Astrocyte (in vitro differentiated cells and primary cell): ENCODE data around the gene PFDN2. TPM values are rescaled to one million over a fixed set of nuclear protein-coding genes. Genes with fewer than 3 reads are reported as not detected.

Experiments
- DNase-seq: peaks from one replicate; pipeline ENCODE4 v3.0.0-alpha.2; 2010; ENCODE audit warnings: low read depth
- FAIRE-seq: peaks from 2 replicates; lab custom pipeline; 2011; peaks lifted over from hg19 to GRCh38; lab: Jason Lieb, UNC
- H2AFZ ChIP-seq: 2 replicates; pipeline ENCODE4 v1.6.0; 2012; ENCODE audit warnings: low read depth, low read length, inconsistent platforms
- H3K27ac ChIP-seq: 2 replicates; pipeline ENCODE4 v1.5.1; 2011; ENCODE audit warnings: low read depth, low read length, inconsistent platforms
- H3K27me3 ChIP-seq: 2 replicates; pipeline ENCODE4 v1.6.0; 2011; ENCODE audit warnings: low read length, inconsistent platforms; ENCODE audit not compliant: insufficient read depth
- H3K36me3 ChIP-seq: 2 replicates; pipeline ENCODE4 v1.5.1; 2011; ENCODE audit warnings: low read length, inconsistent platforms; ENCODE audit not compliant: insufficient read depth
- H3K4me1 ChIP-seq: 2 replicates; pipeline ENCODE4 v1.5.1; 2011; ENCODE audit warnings: low read length, inconsistent platforms; ENCODE audit not compliant: insufficient read depth
- H3K4me2 ChIP-seq: 2 replicates; pipeline ENCODE4 v1.6.0; 2012; ENCODE audit warnings: low read length, inconsistent platforms
- H3K4me3 ChIP-seq: 2 replicates; pipeline ENCODE4 v1.5.1; 2011; ENCODE audit warnings: low read depth, mild to moderate bottlenecking, low read length, inconsistent platforms; ENCODE audit not compliant: insufficient read depth
- H3K79me2 ChIP-seq: 2 replicates; pipeline ENCODE4 v1.6.0; 2012; ENCODE audit warnings: mild to moderate bottlenecking, low read length, inconsistent platforms; ENCODE audit not compliant: insufficient read depth
- H3K9ac ChIP-seq: 2 replicates; pipeline ENCODE4 v1.6.0; 2012; ENCODE audit warnings: mild to moderate bottlenecking, low read length, inconsistent platforms
- H3K9me3 ChIP-seq: 2 replicates; pipeline ENCODE4 v1.5.1; 2012; ENCODE audit warnings: low read depth, mild to moderate bottlenecking, low read length, inconsistent platforms; ENCODE audit not compliant: insufficient read depth
- H4K20me1 ChIP-seq: 2 replicates; pipeline ENCODE4 v1.6.0; 2012; ENCODE audit warnings: low read length, inconsistent platforms; ENCODE audit not compliant: insufficient read depth
- H3K27ac Mint-ChIP-seq: one replicate; pipeline ENCODE4 v1.8.0; 2021; ENCODE audit warnings: mild to moderate bottlenecking, mixed read lengths; ENCODE audit not compliant: unreplicated experiment
- H3K27me3 Mint-ChIP-seq: one replicate; pipeline ENCODE4 v1.8.0; 2021; ENCODE audit warnings: low read depth, mixed read lengths; ENCODE audit not compliant: unreplicated experiment
- H3K36me3 Mint-ChIP-seq: one replicate; pipeline ENCODE4 v1.8.0; 2021; ENCODE audit warnings: low read depth, mixed read lengths; ENCODE audit not compliant: unreplicated experiment
- H3K4me1 Mint-ChIP-seq: one replicate; pipeline ENCODE4 v1.8.0; 2021; ENCODE audit warnings: low read depth, mixed read lengths; ENCODE audit not compliant: unreplicated experiment
- H3K4me3 Mint-ChIP-seq: one replicate; pipeline ENCODE4 v1.8.0; 2021; ENCODE audit warnings: mild to moderate bottlenecking, moderate library complexity, mixed read lengths; ENCODE audit not compliant: unreplicated experiment
- H3K9me3 Mint-ChIP-seq: one replicate; pipeline ENCODE4 v1.8.0; 2021; ENCODE audit warnings: mild to moderate bottlenecking, mixed read lengths; ENCODE audit not compliant: unreplicated experiment
- EZH2 ChIP-seq: IDR thresholded peaks from 2 replicates; pipeline ENCODE4 v1.6.1; 2012; ENCODE audit warnings: mild to moderate bottlenecking, low read length, inconsistent platforms; ENCODE audit not compliant: insufficient read depth
- total RNA-seq: library from RNA; stranded (reverse); gene quantifications from 2 replicates; pipeline ENCODE4 v1.2.1, GENCODE V29; 2021
- TF ChIP-seq, protein P1 (sequence below): IDR thresholded peaks from 2 replicates; pipeline ENCODE4 v1.5.1; 2011; ENCODE audit warnings: low read depth, mild to moderate bottlenecking, inconsistent platforms, low read length, moderate library complexity; ENCODE audit not compliant: insufficient read depth

PFDN2 gene
- total RNA-seq, 1 donor from 2014 or later, result 111 TPM

GRCh38 chr1:161089251-161089924 is 28.4 kb downstream of the PFDN2 start, which contains the start of gene NECTIN4:
Gene NECTIN4, minus strand, starts transcription at chr1:161089558. Its CDS starts 262 bp downstream, at chr1:161089296.
- H3K27ac Mint-ChIP-seq, result peak within 1 kb of the TSS; percentile 20
- H3K9ac ChIP-seq, result no peak within 1 kb of the TSS

GRCh38 chr1:161088587-161089110 is 29.2 kb downstream of the PFDN2 start:
- no peak for FAIRE-seq
- peaks cover 64% of the 10 kb centered on the region for H3K4me1 Mint-ChIP-seq
- DNase-seq, result peak; percentile 26

More at GRCh38 chr1:161089251-161089924, 28.4 kb downstream of the PFDN2 start, which contains the start of gene NECTIN4:
- peaks cover 25% of the 10 kb centered on the region for H3K4me1 ChIP-seq
- no peaks in the 10 kb centered on the region for H3K79me2 ChIP-seq
- no peaks in the 10 kb centered on the region for H3K36me3 ChIP-seq
- no peak for TF ChIP-seq EZH2
- TF ChIP-seq, protein P1, sequence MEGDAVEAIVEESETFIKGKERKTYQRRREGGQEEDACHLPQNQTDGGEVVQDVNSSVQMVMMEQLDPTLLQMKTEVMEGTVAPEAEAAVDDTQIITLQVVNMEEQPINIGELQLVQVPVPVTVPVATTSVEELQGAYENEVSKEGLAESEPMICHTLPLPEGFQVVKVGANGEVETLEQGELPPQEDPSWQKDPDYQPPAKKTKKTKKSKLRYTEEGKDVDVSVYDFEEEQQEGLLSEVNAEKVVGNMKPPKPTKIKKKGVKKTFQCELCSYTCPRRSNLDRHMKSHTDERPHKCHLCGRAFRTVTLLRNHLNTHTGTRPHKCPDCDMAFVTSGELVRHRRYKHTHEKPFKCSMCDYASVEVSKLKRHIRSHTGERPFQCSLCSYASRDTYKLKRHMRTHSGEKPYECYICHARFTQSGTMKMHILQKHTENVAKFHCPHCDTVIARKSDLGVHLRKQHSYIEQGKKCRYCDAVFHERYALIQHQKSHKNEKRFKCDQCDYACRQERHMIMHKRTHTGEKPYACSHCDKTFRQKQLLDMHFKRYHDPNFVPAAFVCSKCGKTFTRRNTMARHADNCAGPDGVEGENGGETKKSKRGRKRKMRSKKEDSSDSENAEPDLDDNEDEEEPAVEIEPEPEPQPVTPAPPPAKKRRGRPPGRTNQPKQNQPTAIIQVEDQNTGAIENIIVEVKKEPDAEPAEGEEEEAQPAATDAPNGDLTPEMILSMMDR, result no peak
- no peaks in the 10 kb centered on the region for H3K9me3 ChIP-seq
- FAIRE-seq (no peak), DNase-seq (no peak)
- Mint-ChIP-seq H3K27me3 (no peaks in the 10 kb centered on the region), H3K4me1 (peaks cover 59% of the 10 kb centered on the region), H3K4me3 (peak within 1 kb of the TSS; percentile 54), H3K9me3 (no peaks in the 10 kb centered on the region), H3K36me3 (no peaks in the 10 kb centered on the region)
- H3K4me2 ChIP-seq, result no peak within 1 kb of the TSS
- H4K20me1 ChIP-seq, result no peaks in the 10 kb centered on the region
- H3K4me3 ChIP-seq, result no peak within 1 kb of the TSS
- H3K27ac ChIP-seq, result no peak within 1 kb of the TSS
- no peak within 1 kb of the TSS for H2AFZ ChIP-seq
- H3K27me3 ChIP-seq, result no peaks in the 10 kb centered on the region

More at GRCh38 chr1:161088587-161089110, 29.2 kb downstream of the PFDN2 start:
- Histone ChIP-seq H3K4me3 (no peak overlapping the region), H3K9ac (no peak overlapping the region), H3K79me2 (no peaks in the 10 kb centered on the region), H2AFZ (no peak overlapping the region), H3K36me3 (no peaks in the 10 kb centered on the region), H3K4me2 (no peak overlapping the region), H3K27me3 (no peaks in the 10 kb centered on the region), H3K4me1 (peaks cover 32% of the 10 kb centered on the region), H3K9me3 (no peaks in the 10 kb centered on the region), H3K27ac (no peak overlapping the region), H4K20me1 (no peaks in the 10 kb centered on the region)
- TF ChIP-seq EZH2, result no peak
- TF ChIP-seq, protein P1, result no peak
- Mint-ChIP-seq H3K27me3 (no peaks in the 10 kb centered on the region), H3K27ac (peak overlapping the region; percentile 20), H3K9me3 (no peaks in the 10 kb centered on the region), H3K4me3 (peak overlapping the region; percentile 54), H3K36me3 (no peaks in the 10 kb centered on the region)
